ENCODE data around the gene RIMBP2.

- no peak for TF ChIP-seq CTCF (IDR thresholded peaks at IDR 0.05)
- TF ChIP-seq POLR2A (IDR thresholded peaks at IDR 0.05; ENCODE audit: low read depth), result no peak
Observed at GRCh38 chr12:130698106-130698505, 18.0 kb downstream of the RIMBP2 start.
